SJSA1 (cell line): ENCODE data around the gene LRRC8C. TPM values are rescaled to one million over a fixed set of nuclear protein-coding genes. Genes with fewer than 3 reads are reported as not detected.
"Not testable (repeated sequence)": the region's sequence is repeated elsewhere in the genome, so short reads cannot be mapped to it uniquely, and the experiment has no call there.

Source experiments
- DNase-seq, 2 experiments: peaks; one replicate each; pipeline ENCODE4 v3.0.0-alpha.2; 2015 to 2020; ENCODE audit warnings: low spot score in 2 of 2, low read depth in 1 of 2
- H3K27ac ChIP-seq: fragments of 250-450 bp; sonication (Bioruptor Pico); 2 replicates; pipeline ENCODE4 v1.5.1; 2020; ENCODE audit warnings: mild to moderate bottlenecking, moderate library complexity
- H3K27me3 ChIP-seq: fragments of 250-450 bp; sonication (Bioruptor Pico); replicated peaks from 2 replicates; pipeline ENCODE4 v1.5.1; 2020; ENCODE audit warnings: mild to moderate bottlenecking, moderate library complexity
- H3K36me3 ChIP-seq: fragments of 250-450 bp; sonication (Bioruptor Pico); 2 replicates; pipeline ENCODE4 v1.5.1; 2020; ENCODE audit warnings: mild to moderate bottlenecking
- H3K4me1 ChIP-seq: fragments of 250-450 bp; sonication (Bioruptor Pico); replicated peaks from 2 replicates; pipeline ENCODE4 v1.6.1; 2021; ENCODE audit warnings: mild to moderate bottlenecking
- H3K4me3 ChIP-seq: fragments of 250-450 bp; sonication (Bioruptor Pico); 2 replicates; pipeline ENCODE4 v1.5.1; 2020; ENCODE audit warnings: mild to moderate bottlenecking
- H3K9me3 ChIP-seq: fragments of 250-450 bp; sonication (Bioruptor Pico); replicated peaks from 2 replicates; pipeline ENCODE4 v1.5.1; 2020; ENCODE audit warnings: mild to moderate bottlenecking
- total RNA-seq: library from RNA; depleted of rRNA; stranded (reverse); fragments of >200 nt; shearing (Covaris generic); gene quantifications from 2 replicates; pipeline ENCODE4 v1.2.3, GENCODE V29; 2014

The LRRC8C gene
- total RNA-seq, 1 experiment from 2014 or later: 16.0 TPM

DNA sequence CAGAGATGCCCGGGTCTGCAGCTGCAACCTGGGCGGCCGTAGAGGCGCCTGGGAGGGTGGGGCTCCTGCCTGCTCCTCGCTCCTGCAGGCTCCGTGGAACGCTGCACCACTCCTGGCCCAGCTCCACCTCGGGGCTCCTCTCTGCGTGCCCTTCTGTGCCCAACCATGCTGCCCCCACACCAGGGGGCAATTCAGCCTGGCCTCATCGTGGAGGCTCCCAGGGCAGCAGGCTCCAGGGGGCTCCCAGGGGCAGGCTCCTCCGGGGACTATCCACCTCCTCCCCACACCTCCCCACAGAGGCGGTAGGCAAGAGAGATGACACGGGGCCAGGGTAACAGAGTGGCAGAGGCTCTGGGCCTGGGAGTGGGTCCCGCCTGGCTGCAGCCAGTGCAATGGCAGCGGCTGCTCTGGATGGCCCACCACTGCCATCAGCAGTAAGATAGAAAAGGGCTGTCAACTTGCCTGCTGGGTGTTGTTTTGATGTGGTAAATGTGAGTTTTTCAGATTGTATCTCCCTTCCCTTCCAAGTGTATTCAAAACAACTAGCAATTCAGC is 22.4 kb upstream of the LRRC8C start:
- Histone ChIP-seq H3K9me3 (no peaks in the 10 kb centered on the region), H3K27me3 (no peaks in the 10 kb centered on the region), H3K36me3 (no peaks in the 10 kb centered on the region), H3K4me3 (no peak overlapping the region), H3K27ac (no peak overlapping the region), H3K4me1 (peaks cover 19% of the 10 kb centered on the region)
- DNase-seq: no peak

DNA sequence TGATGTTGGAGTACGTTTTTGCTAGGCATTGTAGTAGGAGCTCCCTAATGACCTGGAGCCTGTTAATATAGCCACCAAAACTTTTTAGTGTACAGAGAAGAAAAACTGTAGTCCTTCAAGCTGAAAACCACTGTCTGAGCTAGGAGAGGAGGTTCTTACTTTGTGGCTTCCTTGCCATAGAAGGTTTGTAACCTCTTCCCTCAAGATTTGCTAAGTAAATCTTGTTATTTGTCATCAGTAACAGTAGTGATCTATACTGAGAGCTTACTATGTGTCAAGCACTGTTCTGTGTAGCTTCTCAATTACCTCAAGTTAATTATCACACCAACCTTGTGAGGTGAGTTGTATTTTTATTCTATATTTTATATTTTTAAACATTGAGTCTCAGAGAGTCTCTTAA is 21.2 kb upstream of the LRRC8C start:
- Histone ChIP-seq H3K36me3 (no peaks in the 10 kb centered on the region), H3K9me3 (no peaks in the 10 kb centered on the region)

DNA sequence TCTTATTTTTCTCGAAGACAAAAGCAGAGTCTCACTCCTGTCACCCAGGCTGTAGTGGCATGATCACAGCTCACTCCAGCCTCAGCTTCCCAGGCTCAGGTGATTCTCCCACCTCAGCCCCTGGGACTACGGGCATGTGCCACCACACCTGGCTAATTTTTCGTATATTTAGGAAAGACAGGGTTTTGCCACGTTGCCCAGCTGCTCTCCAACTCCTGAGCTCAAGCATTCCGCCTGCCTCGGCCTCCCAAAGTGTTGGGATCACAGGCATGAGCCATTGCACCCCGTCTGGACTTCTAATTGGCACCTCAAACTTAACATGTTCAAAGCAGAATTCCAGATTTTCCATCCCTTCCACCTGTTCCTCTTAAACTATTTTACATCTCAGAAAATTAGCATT is 19.0 kb upstream of the LRRC8C start:
- Histone ChIP-seq H3K9me3 (no peaks in the 10 kb centered on the region), H3K27me3 (no peaks in the 10 kb centered on the region), H3K4me3 (no peak overlapping the region), H3K4me1 (no peaks in the 10 kb centered on the region; the same call in 1 of the 2 replicates), H3K36me3 (no peaks in the 10 kb centered on the region), H3K27ac (no peak overlapping the region)
- DNase-seq: no peak

More for the DNA sequence above, 21.2 kb upstream of the LRRC8C start:
- no peak for DNase-seq
- H3K27ac ChIP-seq: no peak overlapping the region
- peaks cover 8% of the 10 kb centered on the region for H3K4me1 ChIP-seq
- no peaks in the 10 kb centered on the region for H3K27me3 ChIP-seq
- H3K4me3 ChIP-seq: no peak overlapping the region

GRCh38 chr1:89615676-89616598 is 17.0 kb upstream of the LRRC8C start:
- Histone ChIP-seq H3K27ac (no peak overlapping the region), H3K9me3 (no peaks in the 10 kb centered on the region), H3K27me3 (no peaks in the 10 kb centered on the region), H3K4me1 (no peaks in the 10 kb centered on the region), H3K4me3 (no peak overlapping the region), H3K36me3 (no peaks in the 10 kb centered on the region)
- peak in 1 of 2 experiments; percentile 47 for DNase-seq

DNA sequence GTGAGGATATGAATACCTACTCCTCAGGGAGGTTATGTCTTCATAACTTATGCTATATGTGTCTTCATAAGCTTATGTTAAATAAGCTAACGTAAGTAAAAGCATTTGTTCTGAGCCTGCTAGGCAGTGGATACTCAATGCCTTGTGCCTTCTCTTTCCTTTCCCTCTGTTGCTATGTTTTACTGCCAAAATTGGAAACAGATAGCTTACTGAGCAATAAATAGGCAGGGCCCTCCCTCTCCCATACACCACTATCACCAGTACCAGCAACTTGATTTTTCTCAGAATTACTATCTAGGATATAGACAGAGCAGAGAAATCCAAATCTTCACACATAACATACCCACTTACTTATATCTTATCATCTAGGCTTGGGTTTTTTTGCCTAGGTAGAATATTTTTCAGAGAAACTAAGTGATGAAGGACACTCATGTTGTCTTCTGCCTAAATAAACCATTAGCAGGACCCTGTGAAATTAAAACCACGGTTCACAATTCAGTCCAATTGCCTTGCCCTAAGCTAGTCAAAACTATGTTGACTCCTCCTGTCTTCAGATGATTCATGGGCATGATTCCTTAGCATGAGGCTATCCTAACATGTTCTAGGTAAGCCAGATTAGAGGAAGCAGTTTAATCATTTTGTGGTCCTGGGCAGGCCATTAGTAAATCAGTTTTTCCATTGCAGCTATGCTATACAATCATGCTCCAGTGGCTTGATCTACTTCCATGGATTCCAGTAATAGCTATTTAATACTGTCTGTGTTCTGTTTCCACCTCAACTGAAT is 15.9 kb upstream of the LRRC8C start:
- H3K27ac ChIP-seq: no peak overlapping the region
- no peak for DNase-seq
- no peaks in the 10 kb centered on the region for H3K36me3 ChIP-seq
- no peaks in the 10 kb centered on the region for H3K9me3 ChIP-seq
- H3K4me1 ChIP-seq: no peaks in the 10 kb centered on the region
- H3K27me3 ChIP-seq: no peaks in the 10 kb centered on the region
- H3K4me3 ChIP-seq: no peak overlapping the region

- H3K9me3 ChIP-seq: no peaks in the 10 kb centered on the region
- no peaks in the 10 kb centered on the region for H3K36me3 ChIP-seq
- DNase-seq: no peak
- no peaks in the 10 kb centered on the region for H3K4me1 ChIP-seq
- H3K4me3 ChIP-seq: no peak overlapping the region
- H3K27me3 ChIP-seq: no peaks in the 10 kb centered on the region
- no peak overlapping the region for H3K27ac ChIP-seq
These were observed 12.3 kb upstream of the LRRC8C start for GRCh38 chr1:89620664-89621063.

DNA sequence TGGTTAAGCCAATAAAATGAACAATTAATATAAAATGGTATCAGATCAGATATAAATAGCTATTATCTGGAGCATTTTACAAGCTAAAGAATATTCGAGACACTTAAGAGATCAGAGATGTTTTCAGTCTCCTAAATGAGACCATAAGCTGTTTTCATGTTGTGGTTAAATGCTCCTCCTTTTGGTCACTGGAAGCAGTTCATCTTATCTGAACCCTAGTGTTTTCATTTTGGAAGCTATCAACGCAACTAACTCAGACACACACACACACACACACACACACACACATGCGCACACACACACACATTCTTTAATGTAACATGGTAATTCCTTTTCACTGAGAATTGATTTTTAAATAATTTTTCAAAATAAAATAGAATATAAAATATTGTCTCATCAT is 10.0 kb upstream of the LRRC8C start:
- Histone ChIP-seq H3K36me3 (no peaks in the 10 kb centered on the region), H3K27ac (no peak overlapping the region), H3K4me3 (no peak overlapping the region), H3K27me3 (no peaks in the 10 kb centered on the region), H3K9me3 (no peaks in the 10 kb centered on the region), H3K4me1 (no peaks in the 10 kb centered on the region)
- DNase-seq: no peak

DNA sequence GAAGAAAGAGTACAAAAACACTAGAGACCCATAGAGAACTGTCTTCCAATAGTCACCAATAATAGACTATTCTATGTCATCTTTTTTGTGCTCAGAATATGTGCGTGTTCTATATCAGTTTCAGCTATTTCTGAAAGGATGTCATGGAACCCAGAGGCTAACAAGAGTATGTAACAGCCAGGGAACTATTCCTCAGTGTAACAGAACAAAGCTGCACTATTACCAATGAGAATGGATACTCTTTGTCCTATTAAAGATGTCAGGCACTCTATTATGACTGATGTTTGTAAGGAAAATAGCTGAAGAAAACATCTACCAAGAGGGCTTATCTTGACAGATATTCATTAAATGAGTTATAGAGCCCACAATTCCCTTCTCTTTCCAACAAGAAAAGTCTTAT is 8.6 kb upstream of the LRRC8C start:
- no peaks in the 10 kb centered on the region for H3K9me3 ChIP-seq
- no peak overlapping the region for H3K4me3 ChIP-seq
- no peaks in the 10 kb centered on the region for H3K36me3 ChIP-seq
- no peak for DNase-seq
- H3K4me1 ChIP-seq: no peaks in the 10 kb centered on the region
- H3K27me3 ChIP-seq: no peaks in the 10 kb centered on the region
- H3K27ac ChIP-seq: no peak overlapping the region

GRCh38 chr1:89624715-89625323 is 8.1 kb upstream of the LRRC8C start:
- H3K4me1 ChIP-seq: no peaks in the 10 kb centered on the region

GRCh38 chr1:89627596-89627962 is 5.3 kb upstream of the LRRC8C start:
- H3K4me1 ChIP-seq: peaks cover 7% of the 10 kb centered on the region; the same call in 1 of the 2 replicates
- no peak overlapping the region for H3K4me3 ChIP-seq
- H3K9me3 ChIP-seq: no peaks in the 10 kb centered on the region
- H3K27ac ChIP-seq: no peak overlapping the region
- DNase-seq: no peak
- H3K36me3 ChIP-seq: no peaks in the 10 kb centered on the region; the same call in 1 of the 2 replicates
- H3K27me3 ChIP-seq: no peaks in the 10 kb centered on the region

More at GRCh38 chr1:89624715-89625323, 8.1 kb upstream of the LRRC8C start:
- no peak overlapping the region for H3K27ac ChIP-seq
- no peak for DNase-seq
- no peaks in the 10 kb centered on the region for H3K27me3 ChIP-seq
- no peak overlapping the region for H3K4me3 ChIP-seq
- no peaks in the 10 kb centered on the region for H3K9me3 ChIP-seq
- no peaks in the 10 kb centered on the region for H3K36me3 ChIP-seq

GRCh38 chr1:89629146-89629545 is 3.8 kb upstream of the LRRC8C start:
- Histone ChIP-seq H3K9me3 (peaks cover 3% of the 10 kb centered on the region; the same call in 1 of the 2 replicates), H3K27me3 (no peaks in the 10 kb centered on the region), H3K27ac (no peak overlapping the region), H3K36me3 (peaks cover 8% of the 10 kb centered on the region), H3K4me3 (no peak overlapping the region), H3K4me1 (peaks cover 9% of the 10 kb centered on the region; the same call in 1 of the 2 replicates)
- no peak for DNase-seq

GRCh38 chr1:89629600-89629999 is 3.3 kb upstream of the LRRC8C start:
- not testable (repeated sequence) for H3K4me3 ChIP-seq, H3K9me3 ChIP-seq, H3K36me3 ChIP-seq, DNase-seq, H3K27ac ChIP-seq, H3K27me3 ChIP-seq
- H3K4me1 ChIP-seq: peaks cover 14% of the 10 kb centered on the region

GRCh38 chr1:89630048-89630447 is 2.9 kb upstream of the LRRC8C start:
- Histone ChIP-seq H3K36me3 (peaks cover 8% of the 10 kb centered on the region), H3K27me3 (no peaks in the 10 kb centered on the region), H3K4me3 (no peak overlapping the region), H3K4me1 (peaks cover 16% of the 10 kb centered on the region), H3K9me3 (peaks cover 3% of the 10 kb centered on the region; the same call in 1 of the 2 replicates), H3K27ac (no peak overlapping the region)
- no peak for DNase-seq
